ENCODE measurements around the gene WASHC3.

The WASHC3 gene

DNA sequence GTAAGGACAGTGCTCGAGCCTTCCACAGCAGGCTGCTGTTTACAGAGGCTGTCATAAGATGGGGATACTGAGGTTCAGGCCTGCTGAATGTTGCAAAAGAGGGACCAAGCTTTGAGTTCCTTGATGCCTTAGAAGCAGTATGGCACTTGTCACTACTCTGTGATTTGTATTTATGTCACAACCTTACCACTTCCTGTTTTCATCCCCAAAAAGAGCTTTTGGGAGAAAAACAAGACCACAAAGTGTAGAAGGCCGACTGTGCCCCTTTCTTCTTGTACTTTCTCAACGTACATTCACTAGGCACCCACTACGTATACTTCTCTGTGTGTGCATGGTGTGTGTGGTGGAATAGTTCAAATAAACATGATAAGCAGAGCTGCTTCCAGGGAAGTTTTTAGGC lies 94.3 kb downstream of the WASHC3 start:
- Mint-ChIP-seq H3K27me3 (no peaks in the 10 kb centered on the region), H3K27ac (no peak overlapping the region), H3K4me3 (no peak overlapping the region), H3K36me3 (ENCODE audit: low read depth) (no peaks in the 10 kb centered on the region), H3K4me1 (ENCODE audit: low read depth) (peaks cover 19% of the 10 kb centered on the region), H3K9me3 (no peaks in the 10 kb centered on the region)
- no peak for DNase-seq

GRCh38 chr12:101966496-101966895 lies 95.3 kb downstream of the WASHC3 start:
- Mint-ChIP-seq H3K27ac (no peak overlapping the region), H3K4me3 (no peak overlapping the region), H3K4me1 (ENCODE audit: low read depth) (peaks cover 19% of the 10 kb centered on the region), H3K9me3 (no peaks in the 10 kb centered on the region), H3K36me3 (ENCODE audit: low read depth) (no peaks in the 10 kb centered on the region), H3K27me3 (no peaks in the 10 kb centered on the region)
- no peak for DNase-seq

- Mint-ChIP-seq H3K36me3 (ENCODE audit: low read depth) (no peaks in the 10 kb centered on the region), H3K27me3 (no peaks in the 10 kb centered on the region), H3K4me1 (ENCODE audit: low read depth) (peaks cover 16% of the 10 kb centered on the region), H3K27ac (no peak overlapping the region), H3K4me3 (no peak overlapping the region), H3K9me3 (peaks cover 11% of the 10 kb centered on the region)
- no peak for DNase-seq
These were observed 98.1 kb downstream of the WASHC3 start for GRCh38 chr12:101963697-101964096.

Data from activated T-cell treated with anti-CD3 and anti-CD28 coated beads, Interleukin-2, amount 50 U/mL, for 24 hours (primary cell).